OCI-LY1 (cell line): ENCODE results near the gene TRIM10.
A peak's percentile ranks its signal among the peaks of the same experiment; 100 is the strongest.

Experiments
- H2AFZ ChIP-seq: fragments of 200-600 bp; sonication (generic), shearing (Covaris generic); 2 replicates; pipeline ENCODE4 v1.6.0; 2014; ENCODE audit warnings: antibody characterized with exemption, mild to moderate bottlenecking, low read length
- H3F3A ChIP-seq: fragments of 200-600 bp; sonication (generic), shearing (Covaris generic); 2 replicates; pipeline ENCODE4 v1.6.0; 2014; ENCODE audit warnings: mild to moderate bottlenecking, antibody characterized with exemption, low read length, moderate library complexity; ENCODE audit not compliant: insufficient read depth
- H3K27ac ChIP-seq: fragments of 200-600 bp; sonication (generic); 2 replicates; pipeline ENCODE4 v1.5.1; 2014; ENCODE audit warnings: low read length, mixed run types, mild to moderate bottlenecking, low read depth; ENCODE audit not compliant: poor library complexity, severe bottlenecking
- H3K27me3 ChIP-seq: fragments of 200-600 bp; sonication (generic); 2 replicates; pipeline ENCODE4 v1.6.0; 2014; ENCODE audit warnings: antibody characterized with exemption, mild to moderate bottlenecking, low read length, moderate library complexity; ENCODE audit not compliant: insufficient read depth
- H3K36me3 ChIP-seq: fragments of 200-600 bp; sonication (generic); 2 replicates; pipeline ENCODE4 v1.6.1; 2014; ENCODE audit warnings: mild to moderate bottlenecking, antibody characterized with exemption, low read length, moderate library complexity, mixed read lengths; ENCODE audit not compliant: insufficient read depth
- H3K4me1 ChIP-seq: fragments of 200-600 bp; sonication (generic); 2 replicates; pipeline ENCODE4 v1.5.1; 2014; ENCODE audit warnings: mild to moderate bottlenecking, low read length, moderate library complexity; ENCODE audit not compliant: insufficient read depth, severe bottlenecking
- H3K4me2 ChIP-seq: fragments of 200-600 bp; sonication (generic), shearing (Covaris generic); 2 replicates; pipeline ENCODE4 v1.6.1; 2014; ENCODE audit warnings: low read length
- H3K4me3 ChIP-seq: fragments of 200-600 bp; sonication (generic); 2 replicates; pipeline ENCODE4 v1.5.1; 2014; ENCODE audit warnings: low read length, low read depth, mild to moderate bottlenecking, mixed read lengths; ENCODE audit not compliant: poor library complexity, severe bottlenecking
- H3K79me2 ChIP-seq: fragments of 200-600 bp; shearing (Covaris generic); 2 replicates; pipeline ENCODE4 v1.6.1; 2016; ENCODE audit warnings: mixed run types, low read length, mixed read lengths; ENCODE audit not compliant: insufficient read depth
- H3K9ac ChIP-seq: fragments of 200-600 bp; sonication (generic), shearing (Covaris generic); 2 replicates; pipeline ENCODE4 v1.6.1; 2014; ENCODE audit warnings: mild to moderate bottlenecking, low read length, mixed read lengths
- H3K9me2 ChIP-seq: fragments of 200-600 bp; sonication (generic), shearing (Covaris generic); 2 replicates; pipeline ENCODE4 v1.6.1; 2014; ENCODE audit warnings: low read depth, mild to moderate bottlenecking, low read length, mixed read lengths
- H3K9me3 ChIP-seq: fragments of 200-600 bp; shearing (Covaris generic); 2 replicates; pipeline ENCODE4 v1.6.1; 2014; ENCODE audit warnings: low read length, mixed read lengths
- H4K20me1 ChIP-seq: fragments of 200-600 bp; sonication (generic), shearing (Covaris generic); 2 replicates; pipeline ENCODE4 v1.6.0; 2016; ENCODE audit warnings: mild to moderate bottlenecking, low read length; ENCODE audit not compliant: insufficient read depth
- CTCF ChIP-seq: fragments of 200-600 bp; sonication (generic), shearing (Covaris generic); IDR thresholded peaks from 2 replicates; pipeline ENCODE4 v1.5.1; 2017; ENCODE audit warnings: mild to moderate bottlenecking, antibody characterized with exemption, low read length, moderate library complexity, mixed read lengths
- EZH2 ChIP-seq: fragments of 200-600 bp; sonication (generic), shearing (Covaris generic); IDR thresholded peaks from 2 replicates; pipeline ENCODE4 v1.8.0; 2017; ENCODE audit warnings: borderline replicate concordance, mixed run types, mild to moderate bottlenecking, antibody characterized with exemption, low read length, moderate library complexity, mixed read lengths

The TRIM10 gene

GRCh38 chr6:30164714-30165113, 3.7 kb upstream of the TRIM10 start:
- Histone ChIP-seq H3K9me2 (no peaks in the 10 kb centered on the region), H3K9me3 (no peaks in the 10 kb centered on the region), H4K20me1 (no peaks in the 10 kb centered on the region), H3K4me1 (no peaks in the 10 kb centered on the region), H3K9ac (no peak overlapping the region), H3K79me2 (no peaks in the 10 kb centered on the region), H3K27me3 (no peaks in the 10 kb centered on the region; the same call in 1 of the 2 replicates), H3K4me3 (no peak overlapping the region), H3K4me2 (no peak overlapping the region), H2AFZ (no peak overlapping the region), H3F3A (no peaks in the 10 kb centered on the region), H3K27ac (no peak overlapping the region), H3K36me3 (no peaks in the 10 kb centered on the region)
- no peak for TF ChIP-seq CTCF
- no peak for TF ChIP-seq EZH2

- Histone ChIP-seq H3K27me3 (no peaks in the 10 kb centered on the region; the same call in 1 of the 2 replicates), H3K27ac (no peak overlapping the region), H3K4me1 (no peaks in the 10 kb centered on the region), H3K9ac (no peak overlapping the region), H3K79me2 (no peaks in the 10 kb centered on the region), H4K20me1 (no peaks in the 10 kb centered on the region), H3K4me3 (no peak overlapping the region), H3K9me3 (no peaks in the 10 kb centered on the region), H2AFZ (no peak overlapping the region), H3K9me2 (no peaks in the 10 kb centered on the region), H3F3A (no peaks in the 10 kb centered on the region), H3K36me3 (no peaks in the 10 kb centered on the region), H3K4me2 (no peak overlapping the region)
- TF ChIP-seq CTCF, result no peak
- TF ChIP-seq EZH2, result no peak
These were observed 3.1 kb upstream of the TRIM10 start for GRCh38 chr6:30163918-30164654.

- no peak for TF ChIP-seq CTCF
- TF ChIP-seq EZH2, result no peak
- Histone ChIP-seq H3K4me3 (no peak within 1 kb of the TSS), H3K4me1 (no peaks in the 10 kb centered on the region), H3K9me2 (no peaks in the 10 kb centered on the region), H3K27ac (no peak within 1 kb of the TSS), H3K4me2 (peak within 1 kb of the TSS; percentile 21; the same call in 1 of the 2 replicates), H2AFZ (no peak within 1 kb of the TSS), H3K9me3 (no peaks in the 10 kb centered on the region), H4K20me1 (no peaks in the 10 kb centered on the region), H3K27me3 (no peaks in the 10 kb centered on the region; the same call in 1 of the 2 replicates), H3K36me3 (no peaks in the 10 kb centered on the region), H3F3A (no peaks in the 10 kb centered on the region), H3K9ac (no peak within 1 kb of the TSS), H3K79me2 (no peaks in the 10 kb centered on the region)
These were observed 2.3 kb upstream of the TRIM10 start, which contains the start of gene TRIM15 for GRCh38 chr6:30163090-30163917. TRIM15 (plus strand) TSS chr6:30163546; CDS start chr6:30163685, 139 bp downstream.
